GM18951 (cell line): ENCODE data around the gene PAIP2B.

ENCODE experiments used
- POLR2A ChIP-seq: IDR thresholded peaks from 4 replicates; pipeline ENCODE4 v1.6.1; 2011; ENCODE audit warnings: mild to moderate bottlenecking; ENCODE audit not compliant: insufficient read length, insufficient read depth; ENCODE audit errors: extremely low read depth
- in situ Hi-C: fragments of 300-500 bp; cut with MboI; formaldehyde crosslinking; loops from one replicate; pipeline ENCODE4 v1.12.0; 2022; ENCODE audit warnings: low sequenced_read_pairs, mixed read lengths, inconsistent platforms; ENCODE audit not compliant: unreplicated experiment

PAIP2B gene

GRCh38 chr2:71154279-71154678, 72.6 kb downstream of the PAIP2B start:
- no peak for TF ChIP-seq POLR2A
- in situ Hi-C loops = no loop called here

- no peak for TF ChIP-seq POLR2A
- in situ Hi-C loops = no loop called here
Measured at GRCh38 chr2:71153585-71154224, 73.2 kb downstream of the PAIP2B start.

DNA sequence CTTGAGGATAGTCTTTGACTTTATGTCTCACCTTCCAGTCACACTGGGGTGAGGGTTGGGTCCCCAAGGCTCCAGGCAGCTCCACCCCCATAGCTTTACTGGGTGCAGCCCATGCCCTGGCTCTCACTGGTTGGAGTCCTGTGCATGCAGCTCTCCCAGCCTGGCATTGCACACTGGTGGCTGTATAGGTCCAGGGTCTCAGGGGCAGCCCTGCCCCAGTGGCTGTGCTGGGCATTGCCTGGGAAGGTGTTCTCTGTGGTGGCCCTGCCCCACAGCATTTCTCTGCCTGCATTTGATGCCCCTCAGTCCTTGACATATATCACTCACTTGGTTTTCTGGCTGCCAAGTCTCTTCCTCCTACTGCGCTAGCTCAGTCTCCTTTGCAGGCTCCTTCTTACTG, 75.3 kb downstream of the PAIP2B start:
- no peak for TF ChIP-seq POLR2A
- in situ Hi-C loops = no loop called here

GRCh38 chr2:71150082-71150816, 76.7 kb downstream of the PAIP2B start:
- TF ChIP-seq POLR2A = no peak
- in situ Hi-C loops = no loop called here

DNA sequence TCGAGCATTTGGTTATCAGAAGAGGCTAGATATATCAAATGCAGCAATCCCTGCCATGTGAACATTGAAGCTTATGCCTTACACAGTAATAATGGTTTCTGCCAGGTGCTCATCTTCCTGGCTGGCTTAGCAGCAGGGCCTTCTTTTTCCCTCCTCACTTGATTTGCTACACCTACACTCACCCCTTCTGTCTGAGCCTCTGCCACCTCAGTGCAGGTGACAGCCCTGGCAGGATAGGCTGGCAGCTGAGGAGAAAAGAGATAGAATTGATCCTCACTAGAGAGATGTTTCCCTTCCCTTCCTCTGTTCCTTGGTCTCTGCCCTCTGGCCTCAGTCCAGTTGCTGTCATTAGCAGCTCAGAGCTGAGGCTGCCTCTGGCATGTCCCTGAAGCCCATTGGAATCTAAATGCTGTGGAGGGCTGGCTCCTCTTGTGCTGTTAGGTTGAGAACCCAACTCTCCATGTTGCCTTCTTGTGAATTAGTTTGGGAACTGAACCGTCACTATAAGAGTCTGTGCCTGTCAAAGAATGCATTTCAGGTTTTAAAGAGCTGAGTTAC, 78.3 kb downstream of the PAIP2B start:
- in situ Hi-C loops = no loop called here
- no peak for TF ChIP-seq POLR2A

GRCh38 chr2:71143782-71144181, 83.1 kb downstream of the PAIP2B start:
- TF ChIP-seq POLR2A = no peak
- in situ Hi-C loops = no loop called here

GRCh38 chr2:71136174-71136573, 90.7 kb downstream of the PAIP2B start:
- in situ Hi-C loops = no loop called here
- no peak for TF ChIP-seq POLR2A

DNA sequence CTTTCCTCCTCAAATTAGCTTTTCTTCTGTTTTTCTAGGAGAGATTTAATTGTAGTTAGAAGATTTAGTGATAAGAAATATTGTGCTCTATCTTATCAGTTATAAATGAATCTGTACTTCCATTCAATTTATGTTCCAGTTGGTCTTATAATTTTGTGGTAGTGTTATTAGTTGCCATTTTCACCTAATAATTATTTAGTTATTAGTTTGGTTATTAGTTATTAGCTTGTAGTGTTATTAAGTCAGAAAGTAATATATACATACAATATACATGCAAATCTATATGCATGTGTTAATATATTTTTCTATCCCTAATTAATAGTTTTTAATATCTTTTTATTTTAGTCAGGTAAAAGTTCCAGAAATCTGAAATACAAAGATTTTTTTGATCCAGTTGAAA, 93.3 kb downstream of the PAIP2B start:
- TF ChIP-seq POLR2A = no peak
- in situ Hi-C loops = no loop called here
